ENCODE measurements around the gene ANKRD16.

DNA sequence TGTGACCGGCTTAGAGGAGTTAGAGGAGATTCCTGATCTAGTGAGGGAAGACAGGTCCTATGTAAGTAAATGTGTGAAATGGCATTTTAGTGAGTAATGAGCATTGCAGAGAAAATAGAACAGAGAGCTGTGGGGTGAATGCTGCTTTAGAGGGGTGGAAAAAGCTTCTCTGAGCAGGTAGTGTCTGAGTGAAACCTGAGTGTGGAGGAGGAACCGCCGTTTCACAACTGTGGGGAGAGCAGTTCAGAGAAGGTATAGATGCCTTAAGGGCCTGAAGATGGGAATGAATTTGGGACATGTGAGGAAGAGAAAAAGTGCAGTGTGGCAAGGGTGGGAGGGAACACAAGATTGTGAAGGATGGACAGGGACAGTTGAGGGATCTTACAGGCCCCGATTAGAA lies 22.0 kb upstream of the ANKRD16 start:
- TF ChIP-seq, protein P1, sequence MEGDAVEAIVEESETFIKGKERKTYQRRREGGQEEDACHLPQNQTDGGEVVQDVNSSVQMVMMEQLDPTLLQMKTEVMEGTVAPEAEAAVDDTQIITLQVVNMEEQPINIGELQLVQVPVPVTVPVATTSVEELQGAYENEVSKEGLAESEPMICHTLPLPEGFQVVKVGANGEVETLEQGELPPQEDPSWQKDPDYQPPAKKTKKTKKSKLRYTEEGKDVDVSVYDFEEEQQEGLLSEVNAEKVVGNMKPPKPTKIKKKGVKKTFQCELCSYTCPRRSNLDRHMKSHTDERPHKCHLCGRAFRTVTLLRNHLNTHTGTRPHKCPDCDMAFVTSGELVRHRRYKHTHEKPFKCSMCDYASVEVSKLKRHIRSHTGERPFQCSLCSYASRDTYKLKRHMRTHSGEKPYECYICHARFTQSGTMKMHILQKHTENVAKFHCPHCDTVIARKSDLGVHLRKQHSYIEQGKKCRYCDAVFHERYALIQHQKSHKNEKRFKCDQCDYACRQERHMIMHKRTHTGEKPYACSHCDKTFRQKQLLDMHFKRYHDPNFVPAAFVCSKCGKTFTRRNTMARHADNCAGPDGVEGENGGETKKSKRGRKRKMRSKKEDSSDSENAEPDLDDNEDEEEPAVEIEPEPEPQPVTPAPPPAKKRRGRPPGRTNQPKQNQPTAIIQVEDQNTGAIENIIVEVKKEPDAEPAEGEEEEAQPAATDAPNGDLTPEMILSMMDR (IDR thresholded peaks at IDR 0.05): no peak
- no peak for TF ChIP-seq EZH2 (IDR thresholded peaks at IDR 0.05; ENCODE audit: borderline replicate concordance, insufficient read depth, low read depth, low read length, poor library complexity, severe bottlenecking)

All from B cell (primary cell).